ENCODE data around the gene CHD3.
A peak's percentile ranks its signal among the peaks of the same experiment; 100 is the strongest.

CHD3 gene

GRCh38 chr17:7888184-7888920 is at the start of gene CHD3:
Gene CHD3, plus strand, starts transcription at chr17:7888789. Its CDS starts 212 bp downstream, at chr17:7889001.
- H3K4me1 ChIP-seq (ENCODE audit: control insufficient read depth in 2 of 2, insufficient read depth in 2 of 2, low read length in 2 of 2), result peaks cover 43 to 46% of the 10 kb centered on the region in 2 donors
- H3K27ac ChIP-seq (ENCODE audit: low read depth in 2 of 2, low read length in 2 of 2), result peak within 1 kb of the TSS; percentile 91 to 96
- peak within 1 kb of the TSS; percentile 84 to 88 for H3K4me3 ChIP-seq (ENCODE audit: low read length in 2 of 2)
- H3K9me3 ChIP-seq (ENCODE audit: control insufficient read depth in 2 of 2, low read length in 2 of 2), result no peaks in the 10 kb centered on the region
- peak within 1 kb of the TSS; percentile 70 to 82 for H3K9ac ChIP-seq (ENCODE audit: low read depth in 1 of 2, low read length in 2 of 2)
- no peaks in the 10 kb centered on the region for H3K27me3 ChIP-seq (ENCODE audit: control insufficient read depth in 2 of 2, insufficient read depth in 2 of 2, low read length in 2 of 2)
- H3K36me3 ChIP-seq (ENCODE audit: control insufficient read depth in 2 of 2, insufficient read depth in 2 of 2, low read length in 2 of 2), result peaks cover 8 to 22% of the 10 kb centered on the region in 2 donors

DNA sequence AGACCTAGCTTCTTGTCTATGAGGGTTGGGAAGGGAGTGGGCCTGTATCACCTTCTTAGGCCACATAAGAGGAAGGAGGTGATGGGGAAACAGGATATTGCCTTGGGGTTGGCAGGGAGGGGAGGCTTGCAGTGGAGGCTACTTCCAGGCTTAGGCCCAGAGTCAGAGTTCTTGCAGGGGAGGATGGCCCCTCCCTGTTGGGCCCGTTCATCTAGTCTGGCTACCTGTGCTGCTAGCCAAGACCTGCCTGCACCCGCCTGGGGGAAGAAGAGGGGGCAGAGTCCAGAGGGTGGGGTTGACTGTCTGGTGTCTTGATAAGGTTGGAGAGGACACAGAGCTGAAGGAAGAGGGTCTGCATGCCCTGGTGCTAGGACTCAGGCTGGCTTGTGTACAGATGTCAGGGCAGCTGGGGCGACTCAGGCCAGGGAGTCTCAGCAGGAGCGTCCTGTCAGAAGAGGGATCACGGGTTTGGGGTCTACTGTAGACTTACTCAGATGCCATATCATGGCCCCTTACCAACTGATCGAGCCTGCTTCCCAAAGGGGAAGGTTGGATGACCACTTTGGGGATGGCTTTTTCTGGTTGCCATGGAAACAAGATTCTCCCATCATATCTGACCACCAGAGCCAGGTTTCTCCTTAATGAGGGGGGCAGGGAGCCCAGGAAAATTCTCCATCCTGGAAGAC is 49.3 kb upstream of the CHD3 start:
- H3K4me1 ChIP-seq (ENCODE audit: control insufficient read depth in 2 of 2, insufficient read depth in 2 of 2, low read length in 2 of 2), result peaks cover 55 to 67% of the 10 kb centered on the region in 2 donors
- peaks cover 2 to 4% of the 10 kb centered on the region in 2 donors for H3K36me3 ChIP-seq (ENCODE audit: control insufficient read depth in 2 of 2, insufficient read depth in 2 of 2, low read length in 2 of 2)
- H3K9me3 ChIP-seq (ENCODE audit: control insufficient read depth in 2 of 2, low read length in 2 of 2), result no peaks in the 10 kb centered on the region
- H3K27me3 ChIP-seq (ENCODE audit: control insufficient read depth in 2 of 2, insufficient read depth in 2 of 2, low read length in 2 of 2), result no peaks in the 10 kb centered on the region
- H3K9ac ChIP-seq (ENCODE audit: low read depth in 1 of 2, low read length in 2 of 2), result peak overlapping the region; percentile 38 to 55
- H3K4me3 ChIP-seq (ENCODE audit: low read length in 2 of 2), result peak overlapping the region; percentile 58 to 59
- peak overlapping the region; percentile 84 to 87 for H3K27ac ChIP-seq (ENCODE audit: low read depth in 2 of 2, low read length in 2 of 2)

DNA sequence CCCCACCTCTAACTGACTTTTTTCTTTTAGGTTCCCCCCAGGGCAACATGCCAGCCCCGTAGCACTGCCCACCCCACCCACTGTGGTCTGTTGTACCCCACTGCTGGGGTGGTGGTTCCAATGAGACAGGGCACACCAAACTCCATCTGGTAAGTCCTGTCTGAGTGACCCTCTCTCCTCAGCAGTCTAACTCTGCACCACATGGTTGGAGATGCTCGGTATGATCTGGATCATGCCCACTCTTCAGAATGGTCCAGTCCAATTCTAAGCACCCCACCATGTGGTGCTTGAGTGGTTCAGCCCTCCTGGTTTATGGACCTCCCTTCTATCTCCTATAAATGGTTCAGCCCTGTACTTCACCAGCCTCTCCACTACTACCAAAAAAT is 48.7 kb upstream of the CHD3 start:
- Histone ChIP-seq H3K36me3 (ENCODE audit: control insufficient read depth in 2 of 2, insufficient read depth in 2 of 2, low read length in 2 of 2) (peaks cover 2 to 4% of the 10 kb centered on the region in 2 donors), H3K9ac (ENCODE audit: low read depth in 1 of 2, low read length in 2 of 2) (peak overlapping the region in 1 of 2 donors; percentile 28), H3K4me1 (ENCODE audit: control insufficient read depth in 2 of 2, insufficient read depth in 2 of 2, low read length in 2 of 2) (peaks cover 55 to 67% of the 10 kb centered on the region in 2 donors), H3K27ac (ENCODE audit: low read depth in 2 of 2, low read length in 2 of 2) (peak overlapping the region; percentile 84 to 87), H3K27me3 (ENCODE audit: control insufficient read depth in 2 of 2, insufficient read depth in 2 of 2, low read length in 2 of 2) (no peaks in the 10 kb centered on the region), H3K4me3 (ENCODE audit: low read length in 2 of 2) (peak overlapping the region in 1 of 2 donors; percentile 58), H3K9me3 (ENCODE audit: control insufficient read depth in 2 of 2, low read length in 2 of 2) (no peaks in the 10 kb centered on the region)

DNA sequence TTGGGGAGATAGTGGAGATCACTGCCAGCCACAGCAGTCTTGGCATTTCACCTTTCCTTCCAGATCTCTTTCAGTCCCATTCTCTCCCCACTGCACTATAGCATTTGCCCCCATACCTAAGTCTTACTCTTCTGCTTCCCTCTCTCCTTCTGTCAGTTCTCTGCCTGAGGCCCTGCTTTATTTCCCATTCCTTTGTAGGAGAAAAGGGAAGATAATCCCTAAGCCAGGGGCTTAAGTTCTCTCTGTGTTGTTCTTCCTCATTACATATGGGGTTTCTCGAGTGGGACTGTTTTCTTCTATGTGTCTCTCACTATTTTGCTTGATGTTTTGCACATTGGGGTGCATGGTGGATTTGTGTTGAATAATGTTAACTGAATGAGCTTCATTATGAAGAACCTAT is 48.1 kb upstream of the CHD3 start:
- H3K27ac ChIP-seq (ENCODE audit: low read depth in 2 of 2, low read length in 2 of 2), result peak overlapping the region in 1 of 2 donors; percentile 100
- no peaks in the 10 kb centered on the region for H3K9me3 ChIP-seq (ENCODE audit: control insufficient read depth in 2 of 2, low read length in 2 of 2)
- H3K27me3 ChIP-seq (ENCODE audit: control insufficient read depth in 2 of 2, insufficient read depth in 2 of 2, low read length in 2 of 2), result no peaks in the 10 kb centered on the region
- H3K36me3 ChIP-seq (ENCODE audit: control insufficient read depth in 2 of 2, insufficient read depth in 2 of 2, low read length in 2 of 2), result peaks cover 5 to 6% of the 10 kb centered on the region in 2 donors
- H3K4me3 ChIP-seq (ENCODE audit: low read length in 2 of 2), result no peak overlapping the region
- H3K9ac ChIP-seq (ENCODE audit: low read depth in 1 of 2, low read length in 2 of 2), result peak overlapping the region in 1 of 2 donors; percentile 9
- peaks cover 58 to 72% of the 10 kb centered on the region in 2 donors for H3K4me1 ChIP-seq (ENCODE audit: control insufficient read depth in 2 of 2, insufficient read depth in 2 of 2, low read length in 2 of 2)

DNA sequence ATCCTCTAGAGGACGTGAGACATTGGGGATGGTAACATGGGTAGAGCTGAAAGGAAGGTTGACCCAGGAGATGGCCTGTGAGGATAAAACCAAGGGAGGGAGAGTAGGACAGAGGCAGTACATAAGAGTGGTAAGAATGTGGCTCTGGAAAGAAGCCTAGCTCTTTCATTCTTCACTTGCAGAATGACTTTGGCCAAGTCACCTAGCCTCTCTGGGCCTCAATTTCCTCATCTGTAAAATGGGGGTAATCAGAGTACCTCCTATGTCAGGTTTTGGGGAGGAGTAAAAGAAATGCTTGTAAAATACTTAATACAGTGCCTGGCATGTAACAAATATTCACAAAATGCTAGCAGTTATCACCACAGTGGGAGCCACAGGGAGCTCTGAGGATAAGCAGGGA is 47.7 kb upstream of the CHD3 start:
- Histone ChIP-seq H3K9ac (ENCODE audit: low read depth in 1 of 2, low read length in 2 of 2) (peak overlapping the region; percentile 88 to 93), H3K4me3 (ENCODE audit: low read length in 2 of 2) (peak overlapping the region; percentile 84 to 95)

GRCh38 chr17:7841396-7841914 is 47.1 kb upstream of the CHD3 start:
- no peaks in the 10 kb centered on the region for H3K27me3 ChIP-seq (ENCODE audit: control insufficient read depth in 2 of 2, insufficient read depth in 2 of 2, low read length in 2 of 2)
- peaks cover 13 to 14% of the 10 kb centered on the region in 2 donors for H3K36me3 ChIP-seq (ENCODE audit: control insufficient read depth in 2 of 2, insufficient read depth in 2 of 2, low read length in 2 of 2)
- peak overlapping the region; percentile 84 to 95 for H3K4me3 ChIP-seq (ENCODE audit: low read length in 2 of 2)
- H3K9me3 ChIP-seq (ENCODE audit: control insufficient read depth in 2 of 2, low read length in 2 of 2), result no peaks in the 10 kb centered on the region
- H3K27ac ChIP-seq (ENCODE audit: low read depth in 2 of 2, low read length in 2 of 2), result peak overlapping the region; percentile 99 to 100
- H3K4me1 ChIP-seq (ENCODE audit: control insufficient read depth in 2 of 2, insufficient read depth in 2 of 2, low read length in 2 of 2), result peaks cover 59 to 68% of the 10 kb centered on the region in 2 donors
- peak overlapping the region; percentile 93 to 98 for H3K9ac ChIP-seq (ENCODE audit: low read depth in 1 of 2, low read length in 2 of 2)

More for the DNA sequence above, 47.7 kb upstream of the CHD3 start:
- Histone ChIP-seq H3K9me3 (ENCODE audit: control insufficient read depth in 2 of 2, low read length in 2 of 2) (no peaks in the 10 kb centered on the region), H3K36me3 (ENCODE audit: control insufficient read depth in 2 of 2, insufficient read depth in 2 of 2, low read length in 2 of 2) (peaks cover 8 to 9% of the 10 kb centered on the region in 2 donors), H3K27me3 (ENCODE audit: control insufficient read depth in 2 of 2, insufficient read depth in 2 of 2, low read length in 2 of 2) (no peaks in the 10 kb centered on the region), H3K27ac (ENCODE audit: low read depth in 2 of 2, low read length in 2 of 2) (peak overlapping the region; percentile 99 to 100), H3K4me1 (ENCODE audit: control insufficient read depth in 2 of 2, insufficient read depth in 2 of 2, low read length in 2 of 2) (peaks cover 61 to 73% of the 10 kb centered on the region in 2 donors)

DNA sequence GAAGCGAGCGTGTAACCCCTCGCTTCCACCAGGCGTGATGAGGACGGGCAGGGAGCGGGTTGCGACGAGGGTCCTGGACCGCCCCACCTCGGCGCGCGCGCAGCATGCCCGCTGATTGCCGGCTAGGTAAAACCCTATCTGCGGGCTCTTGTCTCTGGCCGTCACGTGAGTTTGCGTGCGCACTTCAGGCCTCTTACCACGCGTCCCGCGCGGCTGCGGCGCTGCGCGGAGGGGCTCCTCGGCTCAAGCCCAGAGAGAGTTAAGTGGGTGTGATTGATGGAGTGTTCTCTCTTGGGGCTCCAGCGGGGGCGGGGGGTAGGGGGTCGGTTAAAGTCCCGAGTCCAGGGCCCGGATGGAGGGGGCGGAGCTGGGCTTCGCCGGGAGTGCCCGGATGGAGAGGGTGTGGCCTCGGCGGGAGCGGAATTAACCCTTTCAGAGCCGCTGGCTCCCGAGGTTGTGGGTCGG is 46.6 kb upstream of the CHD3 start:
- Histone ChIP-seq H3K27ac (ENCODE audit: low read depth in 2 of 2, low read length in 2 of 2) (peak overlapping the region; percentile 99 to 100), H3K9ac (ENCODE audit: low read depth in 1 of 2, low read length in 2 of 2) (peak overlapping the region; percentile 93 to 98), H3K4me1 (ENCODE audit: control insufficient read depth in 2 of 2, insufficient read depth in 2 of 2, low read length in 2 of 2) (peaks cover 57 to 65% of the 10 kb centered on the region in 2 donors), H3K36me3 (ENCODE audit: control insufficient read depth in 2 of 2, insufficient read depth in 2 of 2, low read length in 2 of 2) (peaks cover 15 to 18% of the 10 kb centered on the region in 2 donors), H3K27me3 (ENCODE audit: control insufficient read depth in 2 of 2, insufficient read depth in 2 of 2, low read length in 2 of 2) (no peaks in the 10 kb centered on the region), H3K4me3 (ENCODE audit: low read length in 2 of 2) (peak overlapping the region; percentile 84 to 95), H3K9me3 (ENCODE audit: control insufficient read depth in 2 of 2, low read length in 2 of 2) (no peaks in the 10 kb centered on the region)

GRCh38 chr17:7842380-7843256 is 46.0 kb upstream of the CHD3 start:
- H3K4me1 ChIP-seq (ENCODE audit: control insufficient read depth in 2 of 2, insufficient read depth in 2 of 2, low read length in 2 of 2), result peaks cover 50 to 58% of the 10 kb centered on the region in 2 donors

DNA sequence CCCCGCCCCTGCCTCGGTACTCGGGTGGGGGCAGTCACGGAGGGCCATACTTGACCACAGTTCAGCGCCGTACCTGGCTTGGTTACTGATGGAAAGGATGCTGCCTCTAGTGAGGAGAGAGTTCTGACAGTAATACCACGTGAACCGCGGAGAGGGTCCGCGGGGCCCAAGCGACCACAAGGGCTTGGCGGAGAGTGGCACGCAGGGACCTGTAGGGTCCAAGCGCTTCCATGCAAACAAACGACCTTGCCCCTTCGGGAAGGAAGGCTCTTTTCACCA is 45.4 kb upstream of the CHD3 start:
- Histone ChIP-seq H3K36me3 (ENCODE audit: control insufficient read depth in 2 of 2, insufficient read depth in 2 of 2, low read length in 2 of 2) (peaks cover 19 to 21% of the 10 kb centered on the region in 2 donors), H3K4me3 (ENCODE audit: low read length in 2 of 2) (peak overlapping the region; percentile 84 to 95), H3K9me3 (ENCODE audit: control insufficient read depth in 2 of 2, low read length in 2 of 2) (no peaks in the 10 kb centered on the region), H3K27me3 (ENCODE audit: control insufficient read depth in 2 of 2, insufficient read depth in 2 of 2, low read length in 2 of 2) (no peaks in the 10 kb centered on the region), H3K4me1 (ENCODE audit: control insufficient read depth in 2 of 2, insufficient read depth in 2 of 2, low read length in 2 of 2) (peaks cover 47 to 55% of the 10 kb centered on the region in 2 donors), H3K9ac (ENCODE audit: low read depth in 1 of 2, low read length in 2 of 2) (peak overlapping the region; percentile 93 to 98), H3K27ac (ENCODE audit: low read depth in 2 of 2, low read length in 2 of 2) (peak overlapping the region; percentile 99 to 100)

More at GRCh38 chr17:7842380-7843256, 46.0 kb upstream of the CHD3 start:
- H3K27ac ChIP-seq (ENCODE audit: low read depth in 2 of 2, low read length in 2 of 2), result peak overlapping the region; percentile 99 to 100
- H3K27me3 ChIP-seq (ENCODE audit: control insufficient read depth in 2 of 2, insufficient read depth in 2 of 2, low read length in 2 of 2), result no peaks in the 10 kb centered on the region
- no peaks in the 10 kb centered on the region for H3K9me3 ChIP-seq (ENCODE audit: control insufficient read depth in 2 of 2, low read length in 2 of 2)
- H3K9ac ChIP-seq (ENCODE audit: low read depth in 1 of 2, low read length in 2 of 2), result peak overlapping the region; percentile 93 to 98
- H3K36me3 ChIP-seq (ENCODE audit: control insufficient read depth in 2 of 2, insufficient read depth in 2 of 2, low read length in 2 of 2), result peaks cover 18 to 20% of the 10 kb centered on the region in 2 donors
- H3K4me3 ChIP-seq (ENCODE audit: low read length in 2 of 2), result peak overlapping the region; percentile 84 to 95

All from mucosa of rectum (tissue), 2 donors.